ENCODE measurements around the gene GPA33. TPM values are rescaled to one million over a fixed set of nuclear protein-coding genes. Genes with fewer than 3 reads are reported as not detected.

The GPA33 gene
- total RNA-seq, 2 experiments from 2014 or later = 0.21 to 0.64 TPM

DNA sequence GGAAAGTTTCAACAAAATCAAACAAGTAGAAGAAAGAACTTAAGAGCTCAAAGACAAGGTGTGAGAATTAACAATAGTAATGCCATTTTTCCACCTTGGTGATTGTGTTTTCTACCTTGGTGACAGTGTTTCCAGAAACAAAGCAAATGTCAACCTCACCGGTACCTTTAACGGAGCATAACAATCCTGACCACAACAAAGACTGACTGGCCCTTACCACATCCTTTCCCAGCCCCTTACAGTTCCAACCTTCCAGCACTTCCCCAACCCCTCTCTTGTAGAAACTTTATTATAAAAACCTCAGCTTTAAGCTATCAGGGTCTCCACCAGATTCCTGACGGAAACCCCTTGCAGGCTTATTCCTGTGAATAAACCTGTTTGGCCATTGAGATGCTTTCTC is 20.4 kb upstream of the GPA33 start:
- Mint-ChIP-seq H3K4me3 (no peak overlapping the region), H3K36me3 (peaks cover 3% of the 10 kb centered on the region), H3K27me3 (peaks cover 4% of the 10 kb centered on the region), H3K9me3 (ENCODE audit: low read depth) (no peaks in the 10 kb centered on the region), H3K4me1 (peaks cover 24% of the 10 kb centered on the region), H3K27ac (no peak overlapping the region)
- ATAC-seq (peak; percentile 53), DNase-seq (peak; percentile 49)
- CTCF ChIA-PET = no interaction called here

DNA sequence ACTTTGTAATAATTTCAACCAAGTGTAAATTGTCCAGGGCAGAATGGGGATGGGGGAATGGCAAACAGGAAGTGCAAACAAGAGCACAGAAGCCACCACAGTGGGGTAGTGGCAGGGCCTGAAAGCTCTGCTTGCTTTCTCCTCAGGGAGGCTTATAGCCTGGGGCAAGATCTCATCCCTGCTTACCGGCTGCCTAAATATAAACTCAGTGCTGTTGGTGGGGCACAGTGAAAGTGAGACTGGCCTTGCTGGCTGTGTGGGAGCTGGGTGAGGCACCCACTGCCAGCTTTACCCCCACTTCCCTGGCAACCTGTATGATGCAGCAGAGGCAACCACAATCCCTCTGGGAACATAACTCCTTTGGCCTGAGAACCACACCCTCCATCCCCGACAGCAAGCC is 18.9 kb upstream of the GPA33 start:
- Mint-ChIP-seq H3K4me3 (no peak overlapping the region), H3K4me1 (peaks cover 33% of the 10 kb centered on the region), H3K36me3 (peaks cover 3% of the 10 kb centered on the region), H3K9me3 (ENCODE audit: low read depth) (no peaks in the 10 kb centered on the region), H3K27ac (no peak overlapping the region), H3K27me3 (no peaks in the 10 kb centered on the region)
- no peak for ATAC-seq
- DNase-seq = no peak
- CTCF ChIA-PET = interaction anchor here (0.8 to 1.9 kb wide), 4 partner anchors 9 to 50 kb away, joined by 3 to 7 read pairs (median 4); no protein-coding TSS in a partner anchor

DNA sequence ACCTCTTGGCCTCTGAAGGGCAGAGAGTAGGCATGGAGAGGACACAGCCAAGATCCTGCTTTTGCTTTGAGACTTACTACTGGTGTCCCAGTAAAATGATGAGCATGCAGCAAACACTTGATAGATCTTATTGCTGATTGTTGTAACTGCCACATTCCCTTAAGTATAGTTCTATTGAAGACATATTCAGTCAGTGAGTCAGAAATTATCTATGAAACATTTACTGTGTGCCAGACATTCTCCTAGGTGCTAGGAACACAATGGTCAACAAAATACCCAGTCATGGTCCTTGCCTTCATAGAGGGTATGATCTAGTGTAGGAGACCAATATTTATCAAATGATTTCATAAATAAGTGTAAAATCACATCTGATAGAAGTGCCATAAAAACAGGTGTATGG is 17.3 kb upstream of the GPA33 start:
- no peak overlapping the region for H3K27ac Mint-ChIP-seq
- CTCF ChIA-PET = no interaction called here

DNA sequence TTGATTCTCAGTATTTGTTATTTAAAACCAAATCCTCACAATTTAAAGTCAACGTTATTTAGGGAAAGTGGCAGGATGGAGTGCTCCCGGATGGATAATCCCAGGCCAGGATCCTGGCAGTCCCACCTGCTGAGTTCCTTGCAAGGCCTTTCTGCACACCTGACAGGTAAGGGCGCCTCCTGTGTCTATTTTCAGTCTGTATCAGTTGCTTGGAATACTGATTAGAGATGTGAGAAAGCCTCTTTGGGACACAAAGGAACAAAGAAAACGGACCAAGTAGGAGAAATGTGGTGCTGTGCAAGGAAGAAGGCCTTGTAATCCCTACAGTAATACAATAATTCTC is 15.9 kb upstream of the GPA33 start:
- H3K4me1 Mint-ChIP-seq = peaks cover 35% of the 10 kb centered on the region

More for the DNA sequence above, 17.3 kb upstream of the GPA33 start:
- H3K27me3 Mint-ChIP-seq = no peaks in the 10 kb centered on the region
- DNase-seq (no peak), ATAC-seq (no peak)
- no peak overlapping the region for H3K4me3 Mint-ChIP-seq
- H3K9me3 Mint-ChIP-seq (ENCODE audit: low read depth) = no peaks in the 10 kb centered on the region
- peaks cover 3% of the 10 kb centered on the region for H3K36me3 Mint-ChIP-seq
- H3K4me1 Mint-ChIP-seq = peaks cover 35% of the 10 kb centered on the region

DNA sequence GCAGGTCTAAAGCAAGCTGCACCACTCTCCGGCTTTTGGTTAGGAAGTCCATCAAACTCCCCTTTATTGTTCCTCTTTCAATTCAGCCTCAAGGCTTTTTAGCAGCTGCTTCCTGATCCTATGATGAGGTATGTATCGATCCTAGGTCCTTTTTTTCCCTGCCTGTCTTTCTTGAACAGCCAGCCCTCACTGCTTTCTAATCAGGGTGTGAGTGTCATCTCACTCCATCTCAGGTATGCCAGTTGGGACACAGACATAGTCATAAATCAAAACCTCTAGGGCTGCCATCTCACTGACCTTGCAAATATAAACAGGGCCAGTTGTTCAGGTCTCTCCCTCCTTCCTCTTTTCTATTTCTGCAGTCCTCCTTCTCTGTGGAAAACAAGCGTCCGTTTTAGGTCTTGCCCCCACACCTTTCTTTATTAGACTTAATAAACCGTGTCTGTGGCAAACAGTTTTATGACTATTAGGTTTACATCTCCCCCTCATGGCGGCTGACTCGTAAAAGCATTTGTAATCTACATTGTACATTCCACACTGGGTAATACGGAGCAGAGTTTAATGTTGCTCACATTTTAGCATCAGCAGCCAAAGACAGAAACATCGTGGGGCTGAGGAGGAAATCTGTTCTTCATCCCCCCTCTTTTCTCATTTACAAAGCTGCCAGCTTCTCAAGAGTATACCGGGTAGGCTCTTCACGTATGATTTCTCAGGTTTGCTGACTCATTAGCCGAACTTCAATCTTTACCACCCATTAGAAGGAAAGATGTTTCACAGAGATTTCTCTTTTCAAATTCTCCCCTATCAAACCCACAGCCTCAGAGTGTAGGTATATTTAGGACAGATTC is 15.3 kb upstream of the GPA33 start:
- Mint-ChIP-seq H3K4me3 (no peak overlapping the region), H3K9me3 (ENCODE audit: low read depth) (no peaks in the 10 kb centered on the region), H3K27me3 (no peaks in the 10 kb centered on the region), H3K4me1 (peaks cover 29% of the 10 kb centered on the region), H3K36me3 (peaks cover 3% of the 10 kb centered on the region), H3K27ac (no peak overlapping the region)
- no peak for DNase-seq
- ATAC-seq = no peak
- CTCF ChIA-PET = interaction anchor here (0.9 kb wide), 1 partner anchor 114 kb away, joined by 4 read pairs; no protein-coding TSS in a partner anchor

More for the DNA sequence above, 15.9 kb upstream of the GPA33 start:
- H3K36me3 Mint-ChIP-seq = peaks cover 3% of the 10 kb centered on the region
- CTCF ChIA-PET = no interaction called here
- H3K27ac Mint-ChIP-seq = no peak overlapping the region
- no peak for ATAC-seq
- no peak for DNase-seq
- H3K4me3 Mint-ChIP-seq = no peak overlapping the region
- H3K27me3 Mint-ChIP-seq = no peaks in the 10 kb centered on the region
- H3K9me3 Mint-ChIP-seq (ENCODE audit: low read depth) = no peaks in the 10 kb centered on the region

DNA sequence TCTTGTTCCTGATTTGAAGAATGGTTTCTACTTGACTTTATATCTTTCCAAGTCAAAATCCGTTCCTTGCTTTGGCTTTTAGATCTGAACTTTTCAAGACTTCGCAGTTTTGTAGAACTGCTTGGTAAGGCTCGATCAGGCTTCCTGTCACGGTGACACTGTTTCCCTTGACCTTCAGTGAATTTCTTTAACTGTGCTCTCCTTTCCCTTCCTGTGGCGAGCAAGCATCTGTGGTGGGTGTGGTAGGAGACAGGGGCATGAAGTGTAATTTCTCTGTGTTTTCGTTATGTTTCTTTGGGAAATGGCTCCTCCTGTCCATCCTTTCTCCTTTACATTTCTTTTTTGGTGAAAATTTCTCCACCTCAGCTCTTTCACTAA is 14.1 kb upstream of the GPA33 start:
- no peak for DNase-seq
- Mint-ChIP-seq H3K27me3 (peaks cover 4% of the 10 kb centered on the region), H3K4me3 (no peak overlapping the region), H3K9me3 (ENCODE audit: low read depth) (peaks cover 3% of the 10 kb centered on the region), H3K27ac (no peak overlapping the region), H3K36me3 (no peaks in the 10 kb centered on the region), H3K4me1 (peaks cover 17% of the 10 kb centered on the region)
- CTCF ChIA-PET = no interaction called here
- no peak for ATAC-seq

DNA sequence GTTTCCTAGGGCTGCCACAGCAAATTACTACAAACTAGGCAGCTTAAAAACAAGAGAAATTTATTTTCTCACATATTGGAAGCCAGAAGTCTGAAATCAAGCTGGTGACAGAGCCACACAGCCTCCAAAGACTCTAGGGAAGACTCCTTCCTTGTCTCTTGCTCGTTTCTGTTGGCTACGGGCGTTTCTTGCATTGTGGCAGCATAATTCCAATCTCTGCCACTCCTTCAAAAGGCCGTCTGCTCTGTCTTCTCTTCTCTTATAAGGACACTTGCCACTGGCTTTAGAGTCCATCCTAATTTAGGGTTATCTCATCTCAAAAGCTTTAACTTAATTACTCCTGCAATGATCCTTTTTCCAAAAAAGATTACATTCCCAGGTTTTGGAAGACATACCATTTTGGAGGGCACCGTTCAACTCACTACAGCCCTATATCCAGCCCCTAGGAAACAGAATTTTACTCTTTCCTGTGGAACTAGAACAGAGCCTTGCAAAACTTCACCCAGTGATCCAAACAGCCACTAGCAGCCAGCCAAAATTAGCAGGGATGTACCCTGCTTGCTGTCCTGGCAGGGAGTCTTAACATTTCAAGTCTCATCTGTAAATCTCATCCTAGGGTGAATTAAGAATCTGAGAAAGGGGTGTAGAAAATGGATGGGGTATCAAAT is 12.9 kb upstream of the GPA33 start:
- DNase-seq (no peak), ATAC-seq (no peak)
- Mint-ChIP-seq H3K27me3 (peaks cover 4% of the 10 kb centered on the region), H3K4me3 (no peak overlapping the region), H3K36me3 (no peaks in the 10 kb centered on the region), H3K27ac (no peak overlapping the region), H3K4me1 (peaks cover 11% of the 10 kb centered on the region), H3K9me3 (ENCODE audit: low read depth) (peaks cover 4% of the 10 kb centered on the region)
- CTCF ChIA-PET = no interaction called here

DNA sequence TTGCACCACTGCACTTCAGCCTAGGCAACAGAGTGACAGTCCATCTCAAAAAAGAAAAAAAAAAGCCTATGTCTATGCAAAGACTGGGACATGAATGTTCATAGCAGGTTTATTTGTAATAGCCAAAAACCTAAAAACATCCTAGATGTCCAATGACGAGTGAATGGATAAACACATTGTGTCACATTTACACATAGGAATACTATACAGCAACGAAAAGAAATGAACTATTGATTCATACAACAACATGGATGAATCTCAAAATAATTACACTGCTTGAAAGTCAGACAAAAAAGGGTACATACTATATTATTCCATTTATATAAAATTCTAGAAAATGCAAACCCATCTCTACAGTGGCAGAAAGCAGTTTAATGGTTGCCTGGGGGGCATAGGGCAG is 11.6 kb upstream of the GPA33 start:
- peaks cover 11% of the 10 kb centered on the region for H3K4me1 Mint-ChIP-seq
- no peak for ATAC-seq
- H3K36me3 Mint-ChIP-seq = no peaks in the 10 kb centered on the region
- H3K9me3 Mint-ChIP-seq (ENCODE audit: low read depth) = peaks cover 4% of the 10 kb centered on the region
- DNase-seq = no peak
- H3K27ac Mint-ChIP-seq = no peak overlapping the region
- CTCF ChIA-PET = no interaction called here
- peaks cover 4% of the 10 kb centered on the region for H3K27me3 Mint-ChIP-seq
- no peak overlapping the region for H3K4me3 Mint-ChIP-seq

DNA sequence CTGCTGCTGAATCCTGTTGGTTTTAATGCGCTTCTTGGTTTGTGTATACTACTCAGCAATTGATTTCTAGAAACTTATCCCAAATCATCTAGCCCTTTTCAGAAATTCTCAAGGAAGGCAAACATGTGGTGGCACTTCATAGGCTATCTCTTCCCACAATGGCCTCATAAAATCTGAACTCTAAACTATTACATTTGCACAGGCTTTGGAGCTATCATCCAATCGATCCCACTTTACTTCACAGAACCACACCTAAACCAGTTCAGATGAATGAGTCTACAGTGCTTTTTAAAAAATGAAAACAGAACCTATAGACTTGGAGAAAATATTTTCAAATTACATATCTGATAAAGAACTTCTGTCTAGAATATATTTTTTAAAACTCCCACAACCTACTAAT is 10.6 kb upstream of the GPA33 start:
- H3K27me3 Mint-ChIP-seq = peaks cover 4% of the 10 kb centered on the region
- DNase-seq (no peak), ATAC-seq (no peak)
- CTCF ChIA-PET = no interaction called here
- H3K27ac Mint-ChIP-seq = no peak overlapping the region
- H3K4me1 Mint-ChIP-seq = peaks cover 11% of the 10 kb centered on the region
- no peaks in the 10 kb centered on the region for H3K36me3 Mint-ChIP-seq
- peaks cover 4% of the 10 kb centered on the region for H3K9me3 Mint-ChIP-seq (ENCODE audit: low read depth)
- H3K4me3 Mint-ChIP-seq = no peak overlapping the region

DNA sequence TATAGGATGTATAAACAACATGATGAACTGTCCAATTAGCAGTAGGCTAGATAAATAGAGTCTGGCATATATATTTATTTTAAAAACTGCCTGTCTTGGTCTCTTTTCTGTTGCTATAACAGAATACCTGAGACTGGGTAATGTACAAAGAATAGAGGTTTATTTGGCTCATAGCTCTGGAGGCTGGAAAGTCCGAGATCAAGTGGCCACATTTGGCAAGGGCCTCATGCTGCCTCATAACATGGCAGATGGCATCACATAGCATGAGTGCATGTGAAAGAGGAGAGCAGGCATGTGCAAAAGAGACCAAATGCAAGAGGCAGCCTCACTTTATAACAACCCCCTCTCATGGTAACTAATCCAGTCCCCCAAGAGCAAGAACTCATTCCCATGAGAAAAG is 9.7 kb upstream of the GPA33 start:
- CTCF ChIA-PET = no interaction called here
- no peak for ATAC-seq
- H3K27ac Mint-ChIP-seq = no peak overlapping the region
- no peaks in the 10 kb centered on the region for H3K36me3 Mint-ChIP-seq
- peaks cover 8% of the 10 kb centered on the region for H3K4me1 Mint-ChIP-seq
- H3K4me3 Mint-ChIP-seq = no peak overlapping the region
- no peak for DNase-seq
- H3K9me3 Mint-ChIP-seq (ENCODE audit: low read depth) = peaks cover 4% of the 10 kb centered on the region
- H3K27me3 Mint-ChIP-seq = peaks cover 4% of the 10 kb centered on the region

DNA sequence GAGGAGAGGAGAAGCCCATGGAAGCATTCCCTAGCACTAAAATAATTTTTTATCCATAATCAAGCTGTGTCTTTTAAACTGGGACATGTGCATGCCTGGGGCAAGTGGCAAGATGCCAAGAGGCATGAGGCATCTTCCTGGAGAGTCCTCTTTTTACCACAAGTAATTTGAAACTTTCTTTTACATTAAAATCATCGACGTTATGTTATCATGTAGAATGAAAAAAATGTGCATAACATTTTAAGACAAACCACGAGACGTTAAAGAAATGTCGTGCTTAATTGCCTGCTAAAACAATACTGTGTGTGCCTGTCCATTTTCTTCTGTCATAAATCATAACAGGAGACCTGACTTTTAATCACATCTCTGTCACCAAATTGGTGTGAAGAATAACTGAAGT is 5.2 kb upstream of the GPA33 start:
- CTCF ChIA-PET = no interaction called here
- H3K27ac Mint-ChIP-seq = no peak overlapping the region
- DNase-seq = no peak
- no peak overlapping the region for H3K4me3 Mint-ChIP-seq
- H3K27me3 Mint-ChIP-seq = peaks cover 4% of the 10 kb centered on the region
- peaks cover 4% of the 10 kb centered on the region for H3K9me3 Mint-ChIP-seq (ENCODE audit: low read depth)
- no peaks in the 10 kb centered on the region for H3K36me3 Mint-ChIP-seq
- ATAC-seq = no peak
- peaks cover 4% of the 10 kb centered on the region for H3K4me1 Mint-ChIP-seq

DNA sequence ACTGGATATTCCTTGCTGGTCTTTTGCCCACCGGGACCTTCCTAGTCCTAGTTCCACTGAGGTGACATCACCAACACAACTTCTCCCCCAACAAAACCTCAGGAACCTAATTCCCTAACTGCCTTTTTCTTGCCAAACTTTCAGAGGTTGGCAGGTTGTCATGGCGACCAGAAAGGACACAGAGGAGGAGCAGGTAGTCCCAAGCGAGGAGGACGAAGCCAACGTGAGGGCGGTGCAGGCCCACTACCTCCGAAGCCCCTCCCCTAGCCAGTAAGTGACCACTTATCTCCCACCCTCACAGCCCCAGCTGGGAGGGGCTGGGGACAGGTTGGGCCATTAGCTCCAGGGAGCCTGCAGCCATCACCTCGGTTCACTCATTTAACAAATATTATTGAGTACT is 4.5 kb upstream of the GPA33 start:
- H3K4me1 Mint-ChIP-seq = peaks cover 8% of the 10 kb centered on the region
- CTCF ChIA-PET = no interaction called here
- peaks cover 4% of the 10 kb centered on the region for H3K27me3 Mint-ChIP-seq
- H3K27ac Mint-ChIP-seq = no peak overlapping the region
- DNase-seq (no peak), ATAC-seq (no peak)
- H3K9me3 Mint-ChIP-seq (ENCODE audit: low read depth) = peaks cover 4% of the 10 kb centered on the region
- no peak overlapping the region for H3K4me3 Mint-ChIP-seq
- H3K36me3 Mint-ChIP-seq = no peaks in the 10 kb centered on the region

DNA sequence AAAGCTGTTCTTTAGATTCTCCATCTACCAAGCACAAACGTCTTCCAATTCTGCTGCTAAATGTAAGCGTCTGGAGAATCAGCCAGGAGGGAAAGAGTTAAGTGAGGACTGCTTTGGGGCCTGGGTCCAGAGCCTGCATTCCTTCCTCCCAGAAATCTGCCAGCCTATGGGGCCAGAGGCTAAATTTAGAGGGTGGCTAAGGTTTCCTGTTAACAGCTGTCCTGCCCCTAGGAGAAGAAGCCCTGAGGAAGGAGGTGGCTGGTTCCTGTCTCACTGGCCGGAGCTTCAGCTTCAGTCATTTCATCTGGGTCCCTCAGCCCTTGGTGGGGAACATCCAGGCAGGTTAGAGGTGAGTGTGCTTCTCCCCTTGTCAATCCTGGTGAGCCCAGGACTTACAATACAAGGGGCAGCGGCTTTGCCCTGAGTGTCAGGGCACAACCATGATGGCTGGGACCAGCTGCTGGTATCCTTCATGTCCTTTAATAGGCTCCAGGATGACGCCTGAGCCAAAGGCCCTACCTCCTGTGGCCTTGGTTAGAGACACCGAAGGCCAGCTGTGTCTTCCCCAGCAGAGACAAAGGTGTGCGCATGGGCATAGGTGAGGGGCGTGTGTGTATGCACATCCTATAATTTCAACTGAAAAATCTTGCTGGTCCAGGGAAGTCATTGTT is 3.8 kb upstream of the GPA33 start, which contains the start of gene STYXL2:
Gene STYXL2 (plus strand): TSS at position 230 of the 671 bp plus-strand sequence. CDS start 775 bp downstream, outside the sequence.
- Mint-ChIP-seq H3K27ac (no peak within 1 kb of the TSS), H3K9me3 (ENCODE audit: low read depth) (no peaks in the 10 kb centered on the region), H3K4me3 (no peak within 1 kb of the TSS), H3K27me3 (no peaks in the 10 kb centered on the region), H3K4me1 (peaks cover 8% of the 10 kb centered on the region), H3K36me3 (no peaks in the 10 kb centered on the region)
- ATAC-seq (no peak), DNase-seq (no peak)
- CTCF ChIA-PET = interaction anchor here (1.6 kb wide), 1 partner anchor 40 kb away, joined by 3 read pairs; no protein-coding TSS in a partner anchor
